LoVo (cell line): ENCODE results near the gene STX18.
"Not testable (repeated sequence)": the region's sequence is repeated elsewhere in the genome, so short reads cannot be mapped to it uniquely, and the experiment has no call there.

ENCODE experiments used
- DNase-seq: peaks from one replicate; pipeline ENCODE4 v3.0.0-alpha.2; 2016; ENCODE audit warnings: low spot score

STX18 gene

GRCh38 chr4:4554234-4554633, 12.4 kb upstream of the STX18 start:
- no peak for DNase-seq

- DNase-seq: not testable (repeated sequence)
Observed at GRCh38 chr4:4552042-4552441, 10.2 kb upstream of the STX18 start.

- DNase-seq: not testable (repeated sequence)
Observed at GRCh38 chr4:4550161-4550560, 8.3 kb upstream of the STX18 start.

DNA sequence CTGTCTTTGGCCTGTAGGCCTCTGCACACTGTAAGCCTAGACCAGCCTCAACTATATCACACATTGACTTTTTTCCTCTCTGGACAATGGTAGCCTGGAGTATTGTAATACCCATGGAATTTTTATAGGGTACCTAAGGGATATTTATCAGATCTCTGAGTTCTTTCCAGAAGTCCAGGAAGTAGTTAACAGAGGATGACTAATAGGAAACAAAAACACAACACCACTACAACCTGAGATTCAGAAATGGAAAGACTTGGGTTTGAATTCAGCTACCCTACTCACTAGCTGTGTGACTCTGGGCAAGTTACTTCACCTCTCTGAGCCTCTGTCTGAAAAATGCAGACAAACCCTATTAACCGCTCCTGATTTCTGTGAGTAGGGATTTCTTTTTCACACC, 7.7 kb upstream of the STX18 start:
- peak; percentile 52 for DNase-seq

DNA sequence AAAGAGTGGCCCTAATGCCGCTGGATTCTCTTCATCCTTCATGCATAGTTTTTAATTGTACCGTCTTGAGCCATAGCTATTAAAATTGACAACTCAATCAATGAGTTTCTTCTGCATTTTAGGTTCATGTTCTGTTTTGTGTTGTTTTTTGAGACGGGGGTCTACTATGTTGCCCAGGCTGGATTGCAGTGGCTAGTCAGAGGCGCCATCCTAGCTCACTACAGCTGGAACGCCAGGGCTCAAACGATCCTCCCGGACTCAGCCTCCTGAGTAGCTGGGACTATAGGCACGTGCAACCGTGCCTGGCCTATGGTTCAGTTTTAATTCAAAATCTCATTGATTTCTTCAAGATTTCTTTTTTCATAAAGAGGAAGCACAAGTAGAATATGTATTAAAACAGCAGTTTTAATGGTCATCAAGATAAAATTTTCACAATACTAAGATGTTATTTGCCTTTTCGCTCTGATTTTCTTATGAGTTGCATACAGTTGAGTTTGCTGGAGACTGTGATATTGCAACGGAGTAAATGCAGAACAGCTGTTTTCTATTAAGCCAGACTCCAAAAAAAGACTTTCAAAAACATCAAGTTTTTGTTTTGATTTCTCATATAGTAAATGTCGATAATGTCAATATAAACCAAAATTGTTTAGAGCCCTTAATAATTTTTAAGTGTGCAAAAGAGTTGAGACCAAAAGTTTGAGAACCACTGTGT, 1.1 kb upstream of the STX18 start:
- DNase-seq: no peak

GRCh38 chr4:4541040-4541631, 712 bp downstream of the STX18 start:
- peak; percentile 61 for DNase-seq

DNA sequence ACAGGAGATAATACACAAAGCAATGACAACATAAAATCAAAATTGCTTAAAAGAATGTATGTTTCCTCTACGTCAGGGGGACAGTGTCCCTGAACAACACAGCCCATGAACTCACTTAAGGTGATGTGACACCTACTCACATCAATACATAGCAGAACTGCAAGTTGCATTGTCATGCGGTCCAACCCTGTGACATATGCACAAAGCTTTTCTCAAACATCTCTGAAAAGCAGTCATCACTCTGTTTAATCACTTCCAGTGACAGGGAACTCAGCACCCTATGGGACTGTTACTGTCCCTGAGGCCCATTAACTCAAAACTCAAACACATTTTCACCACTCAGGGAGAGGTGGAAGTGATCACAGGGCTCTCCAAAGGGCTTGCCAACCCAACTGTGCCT, 2.4 kb downstream of the STX18 start:
- DNase-seq: no peak

- DNase-seq: no peak
Observed at GRCh38 chr4:4535590-4535989, 6.3 kb downstream of the STX18 start.

DNA sequence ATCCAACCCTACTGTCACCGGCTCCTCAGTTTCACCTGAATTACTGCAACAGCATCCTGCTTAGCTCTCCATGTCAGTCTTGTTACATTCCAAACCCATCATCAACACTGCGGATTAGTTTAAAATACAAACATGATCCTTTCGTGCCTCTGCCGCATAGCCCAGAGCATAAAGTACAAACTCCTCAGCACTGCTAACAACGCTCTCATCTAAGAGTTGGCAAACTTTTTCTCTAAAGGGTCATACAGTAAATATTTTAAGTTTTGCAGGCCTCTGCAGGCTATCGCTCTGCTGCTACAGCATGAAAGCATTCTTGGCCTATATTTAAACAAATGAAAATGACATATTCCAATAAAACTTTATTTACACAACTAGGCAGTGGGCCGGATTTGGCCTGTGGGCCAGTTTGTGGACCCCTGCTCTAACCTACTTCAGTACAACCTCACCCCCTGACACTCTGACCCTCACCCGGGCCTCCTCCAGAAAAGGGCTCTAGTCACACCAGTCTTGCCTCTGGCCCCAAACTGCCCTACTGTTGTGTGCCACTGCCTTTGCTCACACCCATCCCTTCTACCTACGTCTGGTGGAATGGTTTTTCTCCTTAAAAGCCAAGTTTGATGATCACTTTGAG, 7.2 kb downstream of the STX18 start:
- no peak for DNase-seq

DNA sequence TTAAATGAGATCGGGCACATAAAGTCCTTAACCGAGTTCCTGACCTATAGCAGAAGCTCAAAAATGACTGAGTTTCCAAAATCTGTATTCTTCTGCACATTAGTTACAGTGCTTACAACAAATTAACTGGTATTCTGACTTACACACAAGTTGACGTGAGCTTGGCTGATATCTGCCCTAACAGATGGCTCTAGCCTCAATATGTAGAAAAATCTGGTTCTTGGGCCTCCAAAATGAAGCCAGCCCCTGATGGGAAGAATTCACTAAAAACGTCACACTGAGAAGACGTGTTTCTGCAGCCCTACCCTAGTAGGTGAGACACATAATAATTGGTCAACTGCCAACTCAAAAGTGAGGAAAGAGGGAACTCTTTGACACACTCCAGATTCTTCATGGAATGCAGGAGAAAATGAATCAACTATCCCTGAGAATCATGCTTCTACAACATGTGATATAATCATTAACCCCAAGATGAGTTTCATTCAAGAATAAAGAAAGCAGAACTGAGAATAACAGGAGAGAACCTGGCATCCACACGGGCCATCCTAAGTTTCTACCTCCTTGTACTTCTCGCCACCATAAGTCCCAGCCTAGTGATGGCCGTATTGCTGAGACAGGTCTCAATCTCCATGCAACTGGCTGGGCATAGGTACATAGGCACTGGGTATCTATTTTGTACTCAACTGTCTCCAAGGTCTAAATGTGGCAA, 8.2 kb downstream of the STX18 start:
- no peak for DNase-seq

DNA sequence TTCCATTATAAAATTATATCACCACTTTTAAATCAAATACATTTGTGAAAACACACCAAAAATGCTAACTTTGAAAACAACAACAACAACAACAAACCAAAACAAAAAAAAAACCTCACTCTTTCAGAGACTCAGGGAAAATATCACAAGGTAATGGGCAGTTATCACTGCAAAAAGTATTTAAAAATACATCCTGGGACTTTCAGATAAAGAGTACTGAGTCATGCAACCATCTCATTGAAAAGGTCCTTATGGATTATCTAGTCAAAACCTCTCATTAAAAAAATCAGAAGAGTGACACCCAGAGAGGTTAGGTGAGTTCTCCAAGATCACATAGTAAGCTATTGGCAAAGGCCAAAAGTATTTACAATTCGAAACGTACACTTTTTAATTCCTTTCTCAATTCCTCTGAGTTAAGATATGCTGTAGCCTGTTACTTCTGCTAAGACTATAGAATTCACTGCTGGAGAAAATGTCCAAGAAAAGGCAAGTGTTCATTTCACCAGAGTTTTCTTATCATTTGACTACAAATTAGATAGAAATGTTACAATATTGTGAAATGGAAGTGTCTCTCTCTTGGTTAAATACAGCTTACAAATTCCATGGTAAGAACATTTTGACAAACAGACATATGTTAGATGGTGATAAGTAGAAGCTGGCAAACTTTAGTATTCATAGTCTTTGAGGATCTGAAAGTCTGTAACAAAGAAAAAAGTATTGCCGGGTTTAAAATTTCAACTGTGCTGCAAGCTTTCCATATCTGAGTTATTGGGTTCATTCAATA, 9.3 kb downstream of the STX18 start:
- DNase-seq: no peak

DNA sequence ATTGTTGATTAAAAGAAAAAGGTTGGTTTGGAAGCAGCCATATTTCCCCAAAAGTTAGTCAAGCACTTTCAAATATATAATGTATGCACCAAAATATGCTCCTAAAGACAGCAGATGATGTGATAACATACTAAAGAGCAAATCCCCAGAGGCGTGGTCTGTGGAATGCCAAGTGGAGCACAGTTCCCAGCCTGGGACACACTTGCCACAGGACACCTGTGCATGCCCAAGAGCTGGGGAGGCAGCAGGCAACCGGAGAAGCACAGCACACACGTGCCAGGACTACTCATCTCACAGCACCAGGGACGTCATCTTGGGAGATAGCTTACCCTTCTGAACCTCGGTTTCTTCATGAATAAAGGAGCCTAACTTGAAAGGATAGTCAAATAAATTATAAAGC, 12.5 kb downstream of the STX18 start:
- no peak for DNase-seq

DNA sequence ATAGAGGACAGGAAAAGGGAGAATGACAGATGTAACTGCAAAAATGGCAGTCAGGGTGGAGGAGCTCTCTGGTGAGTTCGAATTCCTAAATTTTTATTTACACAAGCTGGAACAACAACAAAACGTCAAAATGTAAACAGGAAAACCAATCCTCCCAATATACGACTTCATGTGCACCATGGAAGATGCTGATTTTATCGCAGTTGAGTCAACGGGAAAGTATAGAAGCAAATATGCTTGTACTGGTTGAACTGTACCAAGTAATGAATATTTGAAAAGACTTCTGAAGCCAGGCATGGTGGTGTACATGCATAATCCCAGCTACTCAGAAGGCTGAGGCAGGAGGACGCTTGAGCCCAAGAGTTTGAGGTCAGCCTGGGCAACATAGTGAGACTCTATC, 15.4 kb downstream of the STX18 start:
- no peak for DNase-seq

DNA sequence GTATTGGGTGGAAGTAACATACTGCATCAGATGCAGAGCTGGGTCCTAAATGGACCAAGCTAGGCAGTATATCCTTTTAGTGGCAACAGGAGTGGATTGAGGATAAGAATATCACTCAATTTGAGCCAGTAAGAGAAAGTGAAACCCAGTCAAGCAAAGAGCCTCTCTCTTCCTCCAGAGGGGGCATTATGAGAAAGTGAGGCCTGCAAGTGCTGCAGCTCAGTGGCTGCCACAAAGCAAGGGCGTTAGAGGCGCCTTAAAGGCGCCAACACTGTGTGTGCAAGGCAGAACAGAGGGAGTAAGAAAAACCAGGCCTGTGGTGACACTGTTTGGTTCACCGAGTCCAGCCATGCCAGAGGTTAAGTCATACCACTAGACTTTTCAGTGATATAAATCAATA, 17.5 kb downstream of the STX18 start:
- DNase-seq: no peak

DNA sequence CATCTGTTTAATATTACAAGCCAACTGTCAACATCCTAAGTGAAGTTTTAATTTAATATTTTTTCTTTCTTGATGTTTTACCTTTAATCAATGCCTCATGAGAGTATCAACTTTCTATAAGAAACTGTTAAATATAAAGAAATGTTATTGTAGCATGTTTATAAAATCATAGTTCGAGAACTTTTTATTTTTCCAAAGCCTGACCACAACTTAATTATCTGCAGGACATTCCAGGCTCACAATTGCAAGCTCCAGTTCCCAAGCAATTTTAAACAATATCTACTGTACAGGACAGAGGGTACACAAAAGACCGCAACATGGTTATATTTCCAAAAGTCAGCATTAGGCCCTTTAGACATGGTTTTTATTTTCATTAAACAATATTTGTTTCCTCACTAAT, 20.1 kb downstream of the STX18 start:
- DNase-seq: no peak

DNA sequence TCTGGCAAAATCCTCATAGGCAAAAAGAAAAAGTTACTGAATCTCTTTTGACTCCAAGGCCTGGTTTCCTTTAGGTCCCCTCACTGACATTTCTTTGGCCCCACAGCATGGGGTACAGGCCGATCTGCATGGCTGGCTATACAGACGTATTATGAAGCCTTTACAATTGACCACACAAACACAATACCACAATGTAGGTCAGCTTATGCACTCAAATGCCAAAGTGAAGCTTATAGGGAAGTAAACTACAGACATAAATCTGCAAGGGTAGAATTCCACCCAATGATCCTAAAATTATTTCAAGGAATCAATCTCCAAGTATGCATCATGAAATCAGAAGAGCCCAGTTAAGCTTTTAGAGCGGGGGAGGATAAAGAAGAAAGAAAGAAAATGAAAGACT, 20.7 kb downstream of the STX18 start:
- DNase-seq: no peak

- DNase-seq: peak; percentile 31
Observed at GRCh38 chr4:4519297-4519894, 22.5 kb downstream of the STX18 start.

DNA sequence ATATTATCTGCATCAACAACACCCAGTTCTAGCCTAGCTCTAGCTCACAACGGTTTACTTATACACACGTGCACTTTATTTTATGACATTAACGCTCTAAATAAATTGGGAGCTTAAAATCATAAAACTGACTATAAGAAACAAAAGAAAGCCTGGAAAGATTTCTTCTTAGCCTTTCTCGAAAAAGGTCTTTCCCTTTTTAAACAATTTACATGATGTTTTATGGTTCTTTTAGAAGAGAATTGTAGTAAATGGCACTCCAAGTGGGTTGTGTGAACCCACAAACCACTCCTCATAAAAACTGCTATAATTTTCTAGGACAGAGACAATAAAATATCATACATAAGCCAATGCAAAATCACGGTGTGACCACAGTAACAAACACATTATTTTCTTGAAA, 23.1 kb downstream of the STX18 start:
- no peak for DNase-seq

GRCh38 chr4:4514786-4515185, 27.1 kb downstream of the STX18 start:
- no peak for DNase-seq

GRCh38 chr4:4512282-4512681, 29.6 kb downstream of the STX18 start:
- DNase-seq: no peak

GRCh38 chr4:4510641-4511040, 31.2 kb downstream of the STX18 start:
- DNase-seq: not testable (repeated sequence)

- no peak for DNase-seq
Observed at GRCh38 chr4:4509521-4509920, 32.3 kb downstream of the STX18 start.
